IMR-90 (cell line): ENCODE measurements around the gene ARMH3. TPM values are rescaled to one million over a fixed set of nuclear protein-coding genes. Genes with fewer than 3 reads are reported as not detected.

Experiments used
- ATAC-seq: fragments of 200-7000 bp; cut with Tn5 transposase; 2 replicates; pipeline ENCODE4 v1.9.1; 2020; ENCODE audit warnings: low read depth, mild to moderate bottlenecking, moderate library complexity
- BruUV-seq: library from RNA; stranded (reverse); fragments of 400-500 nt; replicated peaks from 2 replicates; lab custom pipeline; 2021; lab: Mats Ljungman, UMichigan
- CTCF ChIA-PET: fragments of 300-600 bp; formaldehyde crosslinking; extraction: SDS; loops from one replicate; lab custom pipeline; 2021; ENCODE audit warnings: antibody characterized with exemption; lab: Yijun Ruan, JAX
- POLR2A ChIA-PET: fragments of 300-600 bp; sonication (Branson Sonifier 250); formaldehyde crosslinking; loops from one replicate; lab custom pipeline; 2022; ENCODE audit warnings: antibody characterized with exemption; ENCODE audit not compliant: unreplicated experiment; lab: Charles Lee
- DNase-seq: peaks from one replicate; pipeline ENCODE4 v3.0.0; 2013
- H2AFZ ChIP-seq: replicated peaks from 2 replicates; pipeline ENCODE3; 2013; ENCODE audit warnings: low read length, mild to moderate bottlenecking; ENCODE audit not compliant: poor library complexity
- H2AK5ac ChIP-seq: 2 replicates; pipeline ENCODE4 v1.6.1; 2013; ENCODE audit warnings: low read depth, low read length, inconsistent platforms
- H2AK9ac ChIP-seq: replicated peaks from 2 replicates; pipeline ENCODE3; 2013; ENCODE audit warnings: mild to moderate bottlenecking, low read depth, low read length, moderate library complexity; ENCODE audit not compliant: poor library complexity
- H2BK120ac ChIP-seq: 2 replicates; pipeline ENCODE4 v1.6.1; 2013; ENCODE audit warnings: low read depth, low read length, inconsistent platforms
- H2BK15ac ChIP-seq: 3 replicates; pipeline ENCODE4 v1.6.1; 2013; ENCODE audit warnings: low read depth, low read length, inconsistent platforms
- H2BK20ac ChIP-seq: 2 replicates; pipeline ENCODE4 v1.6.1; 2013; ENCODE audit warnings: low read depth, mild to moderate bottlenecking, inconsistent platforms, low read length, moderate library complexity
- H2BK5ac ChIP-seq: 2 replicates; pipeline ENCODE4 v1.6.1; 2013; ENCODE audit warnings: mild to moderate bottlenecking, low read depth, low read length, inconsistent platforms; ENCODE audit not compliant: poor library complexity, severe bottlenecking
- H3K14ac ChIP-seq: replicated peaks from 2 replicates; pipeline ENCODE4 v1.6.1; 2013; ENCODE audit warnings: low read depth, low read length, inconsistent platforms
- H3K18ac ChIP-seq: 2 replicates; pipeline ENCODE4 v1.6.1; 2013; ENCODE audit warnings: low read depth, low read length, control low read depth
- H3K23ac ChIP-seq: 2 replicates; pipeline ENCODE4 v1.6.1; 2013; ENCODE audit warnings: low read depth, low read length, inconsistent platforms
- H3K27ac ChIP-seq: 2 replicates; pipeline ENCODE4 v1.5.1; 2013; ENCODE audit warnings: mild to moderate bottlenecking, control low read depth, low read length; ENCODE audit not compliant: insufficient read depth
- H3K27me3 ChIP-seq: 2 replicates; pipeline ENCODE4 v1.6.1; 2013; ENCODE audit warnings: low read length; ENCODE audit not compliant: control insufficient read depth, insufficient read depth
- H3K36me3 ChIP-seq: 2 replicates; pipeline ENCODE4 v1.6.1; 2013; ENCODE audit warnings: low read length, mixed read lengths; ENCODE audit not compliant: control insufficient read depth, insufficient read depth
- H3K4ac ChIP-seq: 2 replicates; pipeline ENCODE4 v1.6.1; 2013; ENCODE audit warnings: low read depth, low read length, inconsistent platforms
- H3K4me1 ChIP-seq: 2 replicates; pipeline ENCODE4 v1.6.1; 2013; ENCODE audit warnings: low read length, mixed read lengths; ENCODE audit not compliant: control insufficient read depth, insufficient read depth
- H3K4me2 ChIP-seq: 2 replicates; pipeline ENCODE4 v1.6.1; 2013; ENCODE audit warnings: low read depth, mild to moderate bottlenecking, control low read depth, low read length, moderate library complexity
- H3K4me3 ChIP-seq: 2 replicates; pipeline ENCODE4 v1.5.1; 2013; ENCODE audit warnings: low read depth, mild to moderate bottlenecking, control low read depth, low read length, moderate library complexity; ENCODE audit not compliant: insufficient read depth
- H3K56ac ChIP-seq: 2 replicates; pipeline ENCODE4 v1.6.1; 2013; ENCODE audit warnings: low read length, inconsistent platforms; ENCODE audit not compliant: insufficient read depth; ENCODE audit errors: extremely low read depth
- H3K79me1 ChIP-seq, 2 experiments: 2 replicates each; pipeline ENCODE4 v1.6.1; 2013; ENCODE audit warnings: low read length in 2 of 2, inconsistent platforms in 1 of 2, low read depth in 1 of 2
- H3K9ac ChIP-seq: 2 replicates; pipeline ENCODE4 v1.6.1; 2013; ENCODE audit warnings: low read depth, low read length, control low read depth
- H3K9me1 ChIP-seq: 2 replicates; pipeline ENCODE4 v1.6.1; 2013; ENCODE audit warnings: low read length, inconsistent platforms; ENCODE audit not compliant: insufficient read depth
- H3K9me3 ChIP-seq: 2 replicates; pipeline ENCODE4 v1.6.1; 2013; ENCODE audit warnings: low read length; ENCODE audit not compliant: control insufficient read depth, insufficient read depth
- H4K20me1 ChIP-seq: 2 replicates; pipeline ENCODE4 v1.6.1; 2013; ENCODE audit warnings: low read length, inconsistent platforms; ENCODE audit not compliant: insufficient read depth
- H4K5ac ChIP-seq: 2 replicates; pipeline ENCODE4 v1.6.1; 2013; ENCODE audit warnings: mild to moderate bottlenecking, low read depth, low read length, control low read depth
- H4K8ac ChIP-seq, 2 experiments: 2 replicates each; pipeline ENCODE4 v1.6.1; 2013; ENCODE audit warnings: low read depth in 2 of 2, low read length in 2 of 2, control low read depth in 1 of 2, inconsistent platforms in 1 of 2
- H4K91ac ChIP-seq: 2 replicates; pipeline ENCODE4 v1.6.1; 2013; ENCODE audit warnings: low read depth, low read length, inconsistent platforms; ENCODE audit not compliant: insufficient read depth
- CEBPB ChIP-seq: IDR thresholded peaks from 2 replicates; pipeline ENCODE4 v1.6.1; 2012; ENCODE audit warnings: low read depth, low read length, improper control_type of control experiment
- CHD1 ChIP-seq: IDR thresholded peaks from 2 replicates; pipeline ENCODE4 v1.6.1; 2012; ENCODE audit warnings: low read depth, low read length, improper control_type of control experiment
- FOS ChIP-seq: fragments of 150-350 bp; IDR thresholded peaks from 2 replicates; pipeline ENCODE4 v1.6.1; 2016; ENCODE audit warnings: low read depth, low read length
- MAFK ChIP-seq: IDR thresholded peaks from 2 replicates; pipeline ENCODE4 v1.6.1; 2012; ENCODE audit warnings: low read depth, low read length, improper control_type of control experiment
- MAZ ChIP-seq: IDR thresholded peaks from 2 replicates; pipeline ENCODE4 v1.6.1; 2012; ENCODE audit warnings: low read depth, mild to moderate bottlenecking, low read length, improper control_type of control experiment, moderate library complexity, borderline replicate concordance
- MXI1 ChIP-seq: IDR thresholded peaks from 2 replicates; pipeline ENCODE4 v1.6.1; 2012; ENCODE audit warnings: low read depth, mild to moderate bottlenecking, low read length, moderate library complexity, borderline replicate concordance
- NFE2L2 ChIP-seq: fragments of 150-350 bp; IDR thresholded peaks from 2 replicates; pipeline ENCODE4 v1.6.1; 2016; ENCODE audit warnings: low read depth, mild to moderate bottlenecking, low read length
- POLR2A ChIP-seq: IDR thresholded peaks from 2 replicates; pipeline ENCODE4 v1.6.1; 2012; ENCODE audit warnings: mild to moderate bottlenecking, low read depth, low read length
- RAD21 ChIP-seq: IDR thresholded peaks from 2 replicates; pipeline ENCODE4 v1.6.1; 2012; ENCODE audit warnings: low read length, improper control_type of control experiment
- RCOR1 ChIP-seq: IDR thresholded peaks from 2 replicates; pipeline ENCODE4 v1.6.1; 2012; ENCODE audit warnings: mild to moderate bottlenecking, low read length, improper control_type of control experiment; ENCODE audit not compliant: insufficient replicate concordance
- RFX5 ChIP-seq: IDR thresholded peaks from 2 replicates; pipeline ENCODE4 v1.8.0; 2012; ENCODE audit warnings: low read depth, mild to moderate bottlenecking, low read length, moderate library complexity
- SMC3 ChIP-seq: fragments of 150-350 bp; IDR thresholded peaks from 2 replicates; pipeline ENCODE4 v1.6.1; 2016; ENCODE audit warnings: low read depth, mild to moderate bottlenecking, antibody characterized with exemption, low read length, moderate library complexity
- USF2 ChIP-seq: fragments of 150-350 bp; IDR thresholded peaks from 2 replicates; pipeline ENCODE4 v1.6.1; 2017; ENCODE audit warnings: mild to moderate bottlenecking, antibody characterized with exemption, low read length, low read depth
- dilution Hi-C: fragments of 300-500 bp; cut with HindIII; formaldehyde crosslinking; loops from one replicate; pipeline ENCODE4 v1.14.3; 2018; ENCODE audit warnings: low sequenced_read_pairs; ENCODE audit not compliant: unreplicated experiment
- in situ Hi-C: fragments of 300-500 bp; cut with MboI; formaldehyde crosslinking; loops from 3 replicates; pipeline ENCODE4 v1.14.3; 2019; ENCODE audit warnings: low sequenced_read_pairs, inconsistent platforms, mixed read lengths
- intact Hi-C: fragments of 100-400 bp; cut with micrococcal nuclease; formaldehyde crosslinking; loops from 2 replicates; pipeline ENCODE4 v1.10.0; 2022
- polyA plus RNA-seq, 3 experiments: library from polyadenylated mRNA; depleted of rRNA; stranded (reverse); fragments of >200 nt; gene quantifications; 2 replicates each; pipeline ENCODE4 v1.2.3, GENCODE V29; 2012; ENCODE audit warnings: low replicate concordance in 1 of 3
- total RNA-seq: library from RNA; depleted of rRNA; stranded (reverse); fragments of >200 nt; gene quantifications from 2 replicates; pipeline ENCODE4 v1.2.3, GENCODE V29; 2012
- TF ChIP-seq, protein P1 (sequence below): conservative IDR thresholded peaks from 2 replicates; pipeline ENCODE4 v1.5.1; 2012; ENCODE audit warnings: mild to moderate bottlenecking, low read depth, low read length, improper control_type of control experiment
- TF ChIP-seq, protein P2 (sequence below): fragments of 150-350 bp; IDR thresholded peaks from 2 replicates; pipeline ENCODE4 v1.6.1; 2016; ENCODE audit warnings: low read depth, mild to moderate bottlenecking, low read length, moderate library complexity, borderline replicate concordance

ARMH3 gene
- total and polyA plus RNA-seq, 2 of the 4 experiments (the other 2 are of a cell fraction): 12.1 to 13.1 TPM

GRCh38 chr10:102069071-102069470, 13.1 kb upstream of the ARMH3 start:
- no peak overlapping the region for H3K56ac ChIP-seq
- no peak overlapping the region for H4K5ac ChIP-seq
- no peak overlapping the region for H4K8ac ChIP-seq
- peaks cover 16% of the 10 kb centered on the region for H3K4me1 ChIP-seq
- peaks cover 20% of the 10 kb centered on the region for H3K36me3 ChIP-seq
- H3K9me3 ChIP-seq: no peaks in the 10 kb centered on the region
- no peaks in the 10 kb centered on the region for H3K27me3 ChIP-seq
- no peak for DNase-seq
- dilution Hi-C loops: no loop called here
- no peak overlapping the region for H4K91ac ChIP-seq
- ATAC-seq: no peak
- no peak overlapping the region for H3K4me2 ChIP-seq
- peaks cover 22 to 46% of the 10 kb centered on the region in 2 experiments for H3K79me1 ChIP-seq
- H2BK20ac ChIP-seq: no peak overlapping the region
- no peak overlapping the region for H3K18ac ChIP-seq
- H2AK9ac ChIP-seq: no peak overlapping the region
- CTCF ChIA-PET: no interaction called here
- POLR2A ChIA-PET: no interaction called here
- peaks cover 36% of the 10 kb centered on the region for H4K20me1 ChIP-seq
- no peak overlapping the region for H3K4ac ChIP-seq
- H3K27ac ChIP-seq: no peak overlapping the region
- no peak overlapping the region for H3K14ac ChIP-seq
- H3K4me3 ChIP-seq: no peak overlapping the region
- no peak overlapping the region for H2BK15ac ChIP-seq
- no peak for TF ChIP-seq RAD21
- no peak for TF ChIP-seq CEBPB
- no peak for TF ChIP-seq MXI1
- TF ChIP-seq USF2: no peak
- no peak for TF ChIP-seq MAZ
- no peak for TF ChIP-seq RFX5
- no peak for TF ChIP-seq POLR2A
- TF ChIP-seq RCOR1: no peak
- no peak for TF ChIP-seq MAFK
- TF ChIP-seq, protein P1, sequence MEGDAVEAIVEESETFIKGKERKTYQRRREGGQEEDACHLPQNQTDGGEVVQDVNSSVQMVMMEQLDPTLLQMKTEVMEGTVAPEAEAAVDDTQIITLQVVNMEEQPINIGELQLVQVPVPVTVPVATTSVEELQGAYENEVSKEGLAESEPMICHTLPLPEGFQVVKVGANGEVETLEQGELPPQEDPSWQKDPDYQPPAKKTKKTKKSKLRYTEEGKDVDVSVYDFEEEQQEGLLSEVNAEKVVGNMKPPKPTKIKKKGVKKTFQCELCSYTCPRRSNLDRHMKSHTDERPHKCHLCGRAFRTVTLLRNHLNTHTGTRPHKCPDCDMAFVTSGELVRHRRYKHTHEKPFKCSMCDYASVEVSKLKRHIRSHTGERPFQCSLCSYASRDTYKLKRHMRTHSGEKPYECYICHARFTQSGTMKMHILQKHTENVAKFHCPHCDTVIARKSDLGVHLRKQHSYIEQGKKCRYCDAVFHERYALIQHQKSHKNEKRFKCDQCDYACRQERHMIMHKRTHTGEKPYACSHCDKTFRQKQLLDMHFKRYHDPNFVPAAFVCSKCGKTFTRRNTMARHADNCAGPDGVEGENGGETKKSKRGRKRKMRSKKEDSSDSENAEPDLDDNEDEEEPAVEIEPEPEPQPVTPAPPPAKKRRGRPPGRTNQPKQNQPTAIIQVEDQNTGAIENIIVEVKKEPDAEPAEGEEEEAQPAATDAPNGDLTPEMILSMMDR: no peak
- TF ChIP-seq FOS: no peak
- no peak for TF ChIP-seq SMC3
- TF ChIP-seq NFE2L2: no peak
- TF ChIP-seq, protein P2, sequence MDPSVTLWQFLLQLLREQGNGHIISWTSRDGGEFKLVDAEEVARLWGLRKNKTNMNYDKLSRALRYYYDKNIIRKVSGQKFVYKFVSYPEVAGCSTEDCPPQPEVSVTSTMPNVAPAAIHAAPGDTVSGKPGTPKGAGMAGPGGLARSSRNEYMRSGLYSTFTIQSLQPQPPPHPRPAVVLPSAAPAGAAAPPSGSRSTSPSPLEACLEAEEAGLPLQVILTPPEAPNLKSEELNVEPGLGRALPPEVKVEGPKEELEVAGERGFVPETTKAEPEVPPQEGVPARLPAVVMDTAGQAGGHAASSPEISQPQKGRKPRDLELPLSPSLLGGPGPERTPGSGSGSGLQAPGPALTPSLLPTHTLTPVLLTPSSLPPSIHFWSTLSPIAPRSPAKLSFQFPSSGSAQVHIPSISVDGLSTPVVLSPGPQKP: no peak
- TF ChIP-seq CHD1: no peak
- in situ Hi-C loops: no loop called here
- H3K23ac ChIP-seq: no peak overlapping the region
- no peak overlapping the region for H3K9ac ChIP-seq
- no peak overlapping the region for H2AFZ ChIP-seq
- no peak overlapping the region for H2AK5ac ChIP-seq
- H2BK5ac ChIP-seq: no peak overlapping the region
- H2BK120ac ChIP-seq: no peak overlapping the region
- intact Hi-C loops: no loop called here
- BruUV-seq: no TSS peak
- peaks cover 21% of the 10 kb centered on the region for H3K9me1 ChIP-seq
